Rectal smooth muscle tissue (tissue), 1 donor: ENCODE data around the gene RAE1.
"Not testable (repeated sequence)": the region's sequence is repeated elsewhere in the genome, so short reads cannot be mapped to it uniquely, and the experiment has no call there.

ENCODE experiments used
- H3K27ac ChIP-seq: one replicate; pipeline ENCODE4 v1.7.0; 2013; ENCODE audit warnings: low read depth, low read length, inconsistent platforms
- H3K27me3 ChIP-seq: one replicate; pipeline ENCODE4 v1.7.0; 2013; ENCODE audit warnings: low read length; ENCODE audit not compliant: control insufficient read depth, insufficient read depth
- H3K36me3 ChIP-seq: one replicate; pipeline ENCODE4 v1.7.0; 2013; ENCODE audit warnings: low read length; ENCODE audit not compliant: control insufficient read depth, insufficient read depth
- H3K4me1 ChIP-seq: one replicate; pipeline ENCODE4 v1.7.0; 2013; ENCODE audit warnings: low read length; ENCODE audit not compliant: control insufficient read depth, insufficient read depth
- H3K4me3 ChIP-seq: one replicate; pipeline ENCODE4 v1.7.0; 2013; ENCODE audit warnings: low read length
- H3K9ac ChIP-seq: one replicate; pipeline ENCODE4 v1.7.0; 2013; ENCODE audit warnings: low read length

Gene RAE1

GRCh38 chr20:57332105-57333089 lies 18.7 kb upstream of the RAE1 start:
- no peak overlapping the region for H3K4me3 ChIP-seq
- no peaks in the 10 kb centered on the region for H3K4me1 ChIP-seq
- no peak overlapping the region for H3K27ac ChIP-seq
- H3K36me3 ChIP-seq = no peaks in the 10 kb centered on the region
- no peak overlapping the region for H3K9ac ChIP-seq
- H3K27me3 ChIP-seq = no peaks in the 10 kb centered on the region

GRCh38 chr20:57335392-57335791 lies 15.7 kb upstream of the RAE1 start:
- H3K4me3 ChIP-seq = no peak overlapping the region
- H3K9ac ChIP-seq = no peak overlapping the region
- H3K4me1 ChIP-seq = no peaks in the 10 kb centered on the region
- H3K27ac ChIP-seq = no peak overlapping the region
- H3K36me3 ChIP-seq = no peaks in the 10 kb centered on the region
- H3K27me3 ChIP-seq = no peaks in the 10 kb centered on the region

GRCh38 chr20:57341663-57342062 lies 9.4 kb upstream of the RAE1 start:
- Histone ChIP-seq H3K9ac (no peak overlapping the region), H3K36me3 (no peaks in the 10 kb centered on the region), H3K27ac (no peak overlapping the region), H3K4me1 (no peaks in the 10 kb centered on the region), H3K27me3 (no peaks in the 10 kb centered on the region), H3K4me3 (no peak overlapping the region)

- H3K4me3 ChIP-seq = no peak overlapping the region
- H3K4me1 ChIP-seq = no peaks in the 10 kb centered on the region
- no peak overlapping the region for H3K27ac ChIP-seq
- H3K27me3 ChIP-seq = no peaks in the 10 kb centered on the region
- no peaks in the 10 kb centered on the region for H3K36me3 ChIP-seq
- no peak overlapping the region for H3K9ac ChIP-seq
Observed at GRCh38 chr20:57342829-57343228, 8.2 kb upstream of the RAE1 start.

- Histone ChIP-seq H3K36me3 (no peaks in the 10 kb centered on the region), H3K4me3 (no peak overlapping the region), H3K27me3 (no peaks in the 10 kb centered on the region), H3K27ac (no peak overlapping the region), H3K4me1 (no peaks in the 10 kb centered on the region), H3K9ac (no peak overlapping the region)
Observed at GRCh38 chr20:57346477-57346876, 4.6 kb upstream of the RAE1 start.

- Histone ChIP-seq H3K4me1 (peaks cover 3% of the 10 kb centered on the region), H3K36me3 (no peaks in the 10 kb centered on the region), H3K4me3 (no peak overlapping the region), H3K27me3 (no peaks in the 10 kb centered on the region), H3K27ac (no peak overlapping the region), H3K9ac (no peak overlapping the region)
Observed at GRCh38 chr20:57347393-57347792, 3.7 kb upstream of the RAE1 start.

- H3K27ac ChIP-seq, H3K36me3 ChIP-seq, H3K27me3 ChIP-seq, H3K4me3 ChIP-seq, H3K4me1 ChIP-seq, H3K9ac ChIP-seq: not testable (repeated sequence)
Observed at GRCh38 chr20:57348200-57348921, 2.7 kb upstream of the RAE1 start.

- H3K27me3 ChIP-seq, H3K4me1 ChIP-seq, H3K9ac ChIP-seq, H3K27ac ChIP-seq, H3K4me3 ChIP-seq, H3K36me3 ChIP-seq: not testable (repeated sequence)
Observed at GRCh38 chr20:57348922-57349574, 2.0 kb upstream of the RAE1 start.

- Histone ChIP-seq H3K27me3 (no peaks in the 10 kb centered on the region), H3K4me1 (peaks cover 3% of the 10 kb centered on the region), H3K9ac (no peak overlapping the region), H3K36me3 (peaks cover 9% of the 10 kb centered on the region), H3K4me3 (no peak overlapping the region), H3K27ac (no peak overlapping the region)
Observed at GRCh38 chr20:57350081-57350710, 859 bp upstream of the RAE1 start.

- Histone ChIP-seq H3K27ac (peak overlapping the region; percentile 85), H3K4me3 (peak overlapping the region; percentile 76)
- H3K9ac ChIP-seq = not testable (repeated sequence)
Observed at GRCh38 chr20:57350726-57351041, 371 bp upstream of the RAE1 start.

GRCh38 chr20:57352305-57352704 lies 1.2 kb downstream of the RAE1 start:
- Histone ChIP-seq H3K4me1 (peaks cover 3% of the 10 kb centered on the region), H3K9ac (no peak overlapping the region), H3K36me3 (peaks cover 22% of the 10 kb centered on the region), H3K27ac (no peak overlapping the region), H3K4me3 (peak overlapping the region; percentile 76), H3K27me3 (no peaks in the 10 kb centered on the region)

More at GRCh38 chr20:57350726-57351041, 371 bp upstream of the RAE1 start:
- H3K4me1 ChIP-seq, H3K27me3 ChIP-seq: not testable (repeated sequence)
- H3K36me3 ChIP-seq = peaks cover 11% of the 10 kb centered on the region

GRCh38 chr20:57353351-57353750 lies 2.3 kb downstream of the RAE1 start:
- Histone ChIP-seq H3K36me3 (peaks cover 22% of the 10 kb centered on the region), H3K4me3 (no peak overlapping the region), H3K9ac (no peak overlapping the region), H3K4me1 (peaks cover 3% of the 10 kb centered on the region), H3K27ac (no peak overlapping the region), H3K27me3 (no peaks in the 10 kb centered on the region)
